HL-60 (cell line): ENCODE data around the gene HEMK1.

ENCODE experiments used
- DNase-seq, 2 experiments: peaks; one replicate each; pipeline ENCODE4 v3.0.0-alpha.2; 2010 to 2020; ENCODE audit warnings: low read depth in 1 of 2, low spot score in 1 of 2
- H3K27ac ChIP-seq: fragments of 250-450 bp; sonication (Bioruptor Pico); replicated peaks from 2 replicates; pipeline ENCODE4 v1.5.1; 2020; ENCODE audit warnings: mild to moderate bottlenecking, moderate library complexity
- H3K27me3 ChIP-seq: fragments of 250-450 bp; sonication (Bioruptor Pico); 2 replicates; pipeline ENCODE4 v1.5.1; 2021; ENCODE audit warnings: mild to moderate bottlenecking, moderate library complexity; ENCODE audit not compliant: insufficient read depth, poor library complexity, severe bottlenecking
- H3K4me3 ChIP-seq: replicated peaks from 2 replicates; pipeline ENCODE4 v1.5.1; 2011; ENCODE audit warnings: mild to moderate bottlenecking, control low read depth, low read length; ENCODE audit not compliant: insufficient read depth
- GABPA ChIP-seq: IDR thresholded peaks from 2 replicates; pipeline ENCODE4 v1.6.1; 2012; ENCODE audit warnings: low read depth
- POLR2AphosphoS5 ChIP-seq: IDR thresholded peaks from 2 replicates; pipeline ENCODE4 v1.6.1; 2012; ENCODE audit warnings: low read depth
- SPI1 ChIP-seq: IDR thresholded peaks from 2 replicates; pipeline ENCODE4 v1.6.1; 2012; ENCODE audit warnings: low read depth, mild to moderate bottlenecking, borderline replicate concordance
- TF ChIP-seq, protein P1 (sequence below): IDR thresholded peaks from 2 replicates; pipeline ENCODE4 v1.6.1; 2012; ENCODE audit warnings: low read depth; ENCODE audit not compliant: insufficient replicate concordance
- TF ChIP-seq, protein P2 (sequence below): IDR thresholded peaks from one replicate; pipeline ENCODE4 v1.5.1; 2011; ENCODE audit warnings: low read length, control low read depth, inconsistent platforms; ENCODE audit not compliant: insufficient read depth

The HEMK1 gene

DNA sequence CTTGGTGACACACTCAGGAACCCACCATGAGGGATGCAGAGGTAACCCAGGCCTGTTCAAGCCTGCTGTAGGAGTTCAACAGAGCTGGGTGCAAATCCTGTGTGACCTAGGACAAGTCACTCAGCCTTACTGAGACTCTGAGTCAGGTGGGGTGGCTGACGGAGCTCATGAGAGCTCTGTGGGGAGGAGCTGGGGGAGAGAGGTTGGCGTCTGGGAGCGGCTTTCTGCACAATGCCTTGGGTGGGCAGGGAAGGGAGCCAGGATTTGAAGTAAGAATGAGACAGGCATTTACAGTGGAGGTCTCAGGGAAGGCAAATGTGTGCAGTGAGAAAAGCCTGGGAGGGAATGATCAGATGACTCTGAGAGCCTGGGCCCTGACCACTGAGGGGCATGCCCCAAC is 20.1 kb upstream of the HEMK1 start:
- no peak for DNase-seq
- TF ChIP-seq SPI1 (no peak), GABPA (no peak), POLR2AphosphoS5 (no peak)
- TF ChIP-seq, protein P1, sequence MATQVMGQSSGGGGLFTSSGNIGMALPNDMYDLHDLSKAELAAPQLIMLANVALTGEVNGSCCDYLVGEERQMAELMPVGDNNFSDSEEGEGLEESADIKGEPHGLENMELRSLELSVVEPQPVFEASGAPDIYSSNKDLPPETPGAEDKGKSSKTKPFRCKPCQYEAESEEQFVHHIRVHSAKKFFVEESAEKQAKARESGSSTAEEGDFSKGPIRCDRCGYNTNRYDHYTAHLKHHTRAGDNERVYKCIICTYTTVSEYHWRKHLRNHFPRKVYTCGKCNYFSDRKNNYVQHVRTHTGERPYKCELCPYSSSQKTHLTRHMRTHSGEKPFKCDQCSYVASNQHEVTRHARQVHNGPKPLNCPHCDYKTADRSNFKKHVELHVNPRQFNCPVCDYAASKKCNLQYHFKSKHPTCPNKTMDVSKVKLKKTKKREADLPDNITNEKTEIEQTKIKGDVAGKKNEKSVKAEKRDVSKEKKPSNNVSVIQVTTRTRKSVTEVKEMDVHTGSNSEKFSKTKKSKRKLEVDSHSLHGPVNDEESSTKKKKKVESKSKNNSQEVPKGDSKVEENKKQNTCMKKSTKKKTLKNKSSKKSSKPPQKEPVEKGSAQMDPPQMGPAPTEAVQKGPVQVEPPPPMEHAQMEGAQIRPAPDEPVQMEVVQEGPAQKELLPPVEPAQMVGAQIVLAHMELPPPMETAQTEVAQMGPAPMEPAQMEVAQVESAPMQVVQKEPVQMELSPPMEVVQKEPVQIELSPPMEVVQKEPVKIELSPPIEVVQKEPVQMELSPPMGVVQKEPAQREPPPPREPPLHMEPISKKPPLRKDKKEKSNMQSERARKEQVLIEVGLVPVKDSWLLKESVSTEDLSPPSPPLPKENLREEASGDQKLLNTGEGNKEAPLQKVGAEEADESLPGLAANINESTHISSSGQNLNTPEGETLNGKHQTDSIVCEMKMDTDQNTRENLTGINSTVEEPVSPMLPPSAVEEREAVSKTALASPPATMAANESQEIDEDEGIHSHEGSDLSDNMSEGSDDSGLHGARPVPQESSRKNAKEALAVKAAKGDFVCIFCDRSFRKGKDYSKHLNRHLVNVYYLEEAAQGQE, result no peak
- TF ChIP-seq, protein P2, sequence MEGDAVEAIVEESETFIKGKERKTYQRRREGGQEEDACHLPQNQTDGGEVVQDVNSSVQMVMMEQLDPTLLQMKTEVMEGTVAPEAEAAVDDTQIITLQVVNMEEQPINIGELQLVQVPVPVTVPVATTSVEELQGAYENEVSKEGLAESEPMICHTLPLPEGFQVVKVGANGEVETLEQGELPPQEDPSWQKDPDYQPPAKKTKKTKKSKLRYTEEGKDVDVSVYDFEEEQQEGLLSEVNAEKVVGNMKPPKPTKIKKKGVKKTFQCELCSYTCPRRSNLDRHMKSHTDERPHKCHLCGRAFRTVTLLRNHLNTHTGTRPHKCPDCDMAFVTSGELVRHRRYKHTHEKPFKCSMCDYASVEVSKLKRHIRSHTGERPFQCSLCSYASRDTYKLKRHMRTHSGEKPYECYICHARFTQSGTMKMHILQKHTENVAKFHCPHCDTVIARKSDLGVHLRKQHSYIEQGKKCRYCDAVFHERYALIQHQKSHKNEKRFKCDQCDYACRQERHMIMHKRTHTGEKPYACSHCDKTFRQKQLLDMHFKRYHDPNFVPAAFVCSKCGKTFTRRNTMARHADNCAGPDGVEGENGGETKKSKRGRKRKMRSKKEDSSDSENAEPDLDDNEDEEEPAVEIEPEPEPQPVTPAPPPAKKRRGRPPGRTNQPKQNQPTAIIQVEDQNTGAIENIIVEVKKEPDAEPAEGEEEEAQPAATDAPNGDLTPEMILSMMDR, result no peak
- Histone ChIP-seq H3K27ac (no peak overlapping the region), H3K27me3 (no peaks in the 10 kb centered on the region), H3K4me3 (no peak overlapping the region)

DNA sequence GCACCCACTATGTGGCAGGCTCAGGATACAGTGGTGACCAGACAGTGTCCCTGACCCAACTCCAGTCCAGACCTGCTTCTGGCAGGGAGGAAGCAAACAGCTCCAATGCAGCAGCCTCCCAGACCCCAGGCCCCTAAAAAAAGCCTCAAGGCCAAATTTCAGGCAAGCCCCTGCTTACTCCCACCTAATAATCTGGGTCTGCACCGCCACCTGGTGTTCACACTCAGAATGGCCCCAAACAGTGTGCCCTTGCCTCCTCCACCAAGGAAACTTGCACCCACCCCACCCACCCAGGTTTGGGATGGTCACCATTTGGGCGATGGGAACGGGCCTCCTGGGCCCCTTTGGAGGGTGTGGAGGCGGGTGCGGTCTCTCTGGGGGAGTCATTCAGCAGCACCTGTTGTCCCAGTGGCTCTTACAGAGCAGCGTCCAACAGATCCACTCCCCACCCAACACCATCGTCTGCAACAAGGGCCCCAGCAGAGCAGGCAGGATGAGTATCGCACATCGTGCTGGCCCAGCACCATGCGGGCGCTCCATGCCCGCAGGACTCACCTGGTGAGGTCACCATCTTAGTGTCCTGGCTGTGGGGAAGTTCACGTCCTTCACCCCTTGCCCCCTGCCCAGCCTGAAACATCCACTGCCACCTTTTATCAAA is 19.1 kb upstream of the HEMK1 start:
- TF ChIP-seq POLR2AphosphoS5 (no peak), SPI1 (no peak), GABPA (no peak)
- TF ChIP-seq, protein P2, result peak; percentile 49
- TF ChIP-seq, protein P1, result no peak
- H3K27me3 ChIP-seq, result no peaks in the 10 kb centered on the region
- no peak overlapping the region for H3K4me3 ChIP-seq
- H3K27ac ChIP-seq, result no peak overlapping the region
- DNase-seq, result peak in 1 of 2 experiments; percentile 45

DNA sequence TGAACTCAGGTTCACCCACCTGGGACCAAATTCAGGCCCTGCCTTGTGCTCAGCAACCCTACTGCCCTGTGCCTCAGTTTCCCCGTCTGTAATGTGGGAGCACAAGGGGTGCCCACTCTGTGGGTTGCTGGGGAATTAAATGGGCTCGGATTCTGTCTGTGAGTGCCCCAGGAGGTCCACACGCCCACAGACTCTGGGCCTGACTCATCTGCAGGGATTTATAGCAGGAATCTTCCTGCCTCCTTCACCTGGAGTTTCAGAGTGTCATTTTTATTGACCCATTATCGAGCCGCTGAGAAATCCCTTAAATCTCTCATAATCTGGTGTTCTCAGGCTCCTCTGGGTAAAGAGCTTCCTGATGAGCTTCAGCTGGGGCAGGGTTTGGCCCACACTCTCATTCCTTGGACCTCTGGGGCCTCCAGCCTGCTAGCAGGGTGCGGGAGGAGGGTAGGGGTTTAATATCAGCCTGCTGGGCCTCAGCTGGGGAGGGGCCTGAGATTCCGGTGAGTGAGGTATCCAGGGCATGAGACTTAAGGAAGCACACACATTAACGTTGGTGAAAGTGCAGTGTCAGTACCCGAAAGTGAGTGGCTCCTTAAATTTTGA is 18.2 kb upstream of the HEMK1 start:
- Histone ChIP-seq H3K27me3 (no peaks in the 10 kb centered on the region), H3K27ac (no peak overlapping the region), H3K4me3 (no peak overlapping the region)
- TF ChIP-seq, protein P1, result no peak
- no peak for TF ChIP-seq GABPA
- TF ChIP-seq, protein P2, result no peak
- no peak for TF ChIP-seq POLR2AphosphoS5
- TF ChIP-seq SPI1, result no peak
- no peak for DNase-seq
